PFSK-1 (cell line): Measurements from ENCODE around the gene MYL9.

ENCODE experiments used
- FOXP2 ChIP-seq: optimal IDR thresholded peaks from 2 replicates; pipeline ENCODE3; 2011; ENCODE audit warnings: borderline replicate concordance, control low read depth, inconsistent platforms; ENCODE audit not compliant: insufficient read depth; ENCODE audit errors: extremely low read length, extremely low read depth
- POLR2AphosphoS5 ChIP-seq: IDR thresholded peaks from 2 replicates; pipeline ENCODE4 v1.6.1; 2012; ENCODE audit warnings: low read depth, mild to moderate bottlenecking, control low read depth, low read length, moderate library complexity
- SIN3A ChIP-seq: IDR thresholded peaks from 2 replicates; pipeline ENCODE4 v1.6.1; 2012; ENCODE audit warnings: mild to moderate bottlenecking, low read length, moderate library complexity, borderline replicate concordance; ENCODE audit not compliant: insufficient read depth
- TAF1 ChIP-seq: IDR thresholded peaks from 2 replicates; pipeline ENCODE4 v1.6.1; 2012; ENCODE audit warnings: low read length, control low read depth, borderline replicate concordance; ENCODE audit not compliant: insufficient read depth
- TF ChIP-seq, protein P1 (sequence below), 2 experiments: IDR thresholded peaks; 2 replicates each; pipeline versions ENCODE4 v1.6.1 to v1.8.0; 2011 to 2012; ENCODE audit warnings: low read depth in 2 of 2, low read length in 2 of 2, control low read depth in 1 of 2, inconsistent platforms in 1 of 2, mild to moderate bottlenecking in 1 of 2, moderate library complexity in 1 of 2; ENCODE audit not compliant: insufficient read depth in 1 of 2

Gene MYL9

DNA sequence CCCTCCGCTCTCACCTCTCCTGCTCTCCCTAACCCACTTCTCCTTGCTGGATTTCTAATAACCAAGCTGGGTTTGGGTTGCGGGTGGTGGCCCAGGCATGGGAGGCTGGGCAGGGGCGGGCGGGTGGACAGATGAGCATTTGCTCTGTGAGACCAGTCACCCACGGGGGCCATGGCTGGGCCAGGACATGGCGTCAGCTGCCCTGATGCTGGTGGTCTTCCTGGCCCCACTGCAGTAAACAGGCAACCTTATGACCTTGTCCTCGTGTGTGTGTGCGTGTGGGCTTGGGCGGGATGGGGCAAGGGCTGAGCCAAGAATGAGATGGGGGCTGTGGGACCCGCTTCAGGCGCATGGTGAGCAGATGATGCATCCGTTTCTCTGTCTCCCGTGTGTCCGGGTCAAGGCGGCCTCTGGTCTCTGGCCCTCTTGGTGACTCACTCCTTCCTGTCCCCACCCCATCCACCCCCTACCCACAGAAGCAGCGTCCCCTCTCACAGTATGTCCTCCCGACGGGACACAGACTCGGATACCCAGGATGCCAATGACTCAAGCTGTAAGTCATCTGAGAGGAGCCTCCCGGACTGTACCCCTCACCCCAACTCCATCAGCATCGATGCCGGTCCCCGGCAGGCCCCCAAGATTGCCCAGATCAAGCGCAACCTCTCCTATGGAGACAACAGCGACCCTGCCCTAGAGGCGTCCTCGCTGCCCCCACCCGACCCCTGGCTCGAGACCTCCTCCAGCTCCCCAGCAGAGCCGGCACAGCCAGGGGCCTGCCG, 41.4 kb upstream of the MYL9 start:
- TF ChIP-seq FOXP2 (no peak), SIN3A (no peak), TAF1 (no peak), POLR2AphosphoS5 (no peak)
- TF ChIP-seq, protein P1, sequence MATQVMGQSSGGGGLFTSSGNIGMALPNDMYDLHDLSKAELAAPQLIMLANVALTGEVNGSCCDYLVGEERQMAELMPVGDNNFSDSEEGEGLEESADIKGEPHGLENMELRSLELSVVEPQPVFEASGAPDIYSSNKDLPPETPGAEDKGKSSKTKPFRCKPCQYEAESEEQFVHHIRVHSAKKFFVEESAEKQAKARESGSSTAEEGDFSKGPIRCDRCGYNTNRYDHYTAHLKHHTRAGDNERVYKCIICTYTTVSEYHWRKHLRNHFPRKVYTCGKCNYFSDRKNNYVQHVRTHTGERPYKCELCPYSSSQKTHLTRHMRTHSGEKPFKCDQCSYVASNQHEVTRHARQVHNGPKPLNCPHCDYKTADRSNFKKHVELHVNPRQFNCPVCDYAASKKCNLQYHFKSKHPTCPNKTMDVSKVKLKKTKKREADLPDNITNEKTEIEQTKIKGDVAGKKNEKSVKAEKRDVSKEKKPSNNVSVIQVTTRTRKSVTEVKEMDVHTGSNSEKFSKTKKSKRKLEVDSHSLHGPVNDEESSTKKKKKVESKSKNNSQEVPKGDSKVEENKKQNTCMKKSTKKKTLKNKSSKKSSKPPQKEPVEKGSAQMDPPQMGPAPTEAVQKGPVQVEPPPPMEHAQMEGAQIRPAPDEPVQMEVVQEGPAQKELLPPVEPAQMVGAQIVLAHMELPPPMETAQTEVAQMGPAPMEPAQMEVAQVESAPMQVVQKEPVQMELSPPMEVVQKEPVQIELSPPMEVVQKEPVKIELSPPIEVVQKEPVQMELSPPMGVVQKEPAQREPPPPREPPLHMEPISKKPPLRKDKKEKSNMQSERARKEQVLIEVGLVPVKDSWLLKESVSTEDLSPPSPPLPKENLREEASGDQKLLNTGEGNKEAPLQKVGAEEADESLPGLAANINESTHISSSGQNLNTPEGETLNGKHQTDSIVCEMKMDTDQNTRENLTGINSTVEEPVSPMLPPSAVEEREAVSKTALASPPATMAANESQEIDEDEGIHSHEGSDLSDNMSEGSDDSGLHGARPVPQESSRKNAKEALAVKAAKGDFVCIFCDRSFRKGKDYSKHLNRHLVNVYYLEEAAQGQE (IDR thresholded peaks at IDR 0.05; ENCODE audit: insufficient read depth in 1 of 2, low read depth in 2 of 2, low read length in 2 of 2), result no peak

DNA sequence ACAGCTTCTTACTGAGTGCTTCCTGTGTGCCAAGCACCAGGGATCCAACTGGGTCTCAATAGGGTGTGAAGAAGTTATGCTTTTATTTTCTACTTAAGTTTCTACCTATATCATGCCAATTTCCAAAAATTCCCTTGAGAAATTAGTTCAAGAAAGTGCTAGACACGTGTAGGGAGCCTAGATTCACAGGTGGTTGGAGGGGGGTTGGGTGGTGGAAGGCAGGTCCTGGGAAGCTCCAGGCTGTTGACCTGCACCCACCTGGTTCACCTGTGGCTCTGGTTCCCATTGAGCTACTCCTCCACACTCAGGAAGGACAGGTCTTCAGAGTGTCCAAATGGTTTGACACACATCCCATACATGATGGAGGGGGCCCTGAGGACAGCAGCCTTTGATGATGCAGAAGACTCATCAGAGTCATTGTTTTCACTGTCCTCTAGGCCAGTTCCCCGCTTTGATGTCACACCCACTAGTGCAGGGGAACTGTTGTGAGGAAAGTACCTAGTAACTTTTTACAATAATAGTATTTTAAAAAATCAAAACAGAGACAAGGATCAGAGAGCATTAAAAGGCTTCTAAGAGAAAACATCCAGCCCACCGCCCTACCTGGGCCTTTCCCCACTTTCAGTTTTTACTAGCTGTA, 39.8 kb upstream of the MYL9 start:
- no peak for TF ChIP-seq TAF1
- TF ChIP-seq, protein P1 (IDR thresholded peaks at IDR 0.05; ENCODE audit: insufficient read depth in 1 of 2, low read depth in 2 of 2, low read length in 2 of 2), result no peak
- TF ChIP-seq POLR2AphosphoS5, result no peak
- no peak for TF ChIP-seq FOXP2
- no peak for TF ChIP-seq SIN3A

DNA sequence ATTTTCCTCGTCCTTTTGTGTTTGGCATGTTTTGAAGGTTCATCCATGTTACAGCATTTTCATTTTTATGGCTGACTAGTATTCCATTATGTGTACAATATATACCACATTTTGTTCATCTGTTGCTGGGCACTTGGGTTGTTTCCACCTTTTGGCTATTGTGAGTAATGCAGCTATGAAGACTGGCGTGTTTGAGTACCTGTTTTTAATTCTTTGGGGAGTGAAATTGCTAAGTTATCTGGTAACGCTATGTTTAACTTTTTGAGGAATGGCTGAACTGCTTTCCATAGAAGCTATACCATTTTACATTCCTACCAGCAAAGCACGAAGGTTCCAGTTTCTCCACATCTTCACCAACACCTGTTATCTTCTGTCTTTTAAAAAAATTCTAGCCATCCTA, 37.0 kb upstream of the MYL9 start:
- TF ChIP-seq TAF1 (no peak), POLR2AphosphoS5 (no peak), SIN3A (no peak), FOXP2 (no peak)
- TF ChIP-seq, protein P1 (IDR thresholded peaks at IDR 0.05; ENCODE audit: insufficient read depth in 1 of 2, low read depth in 2 of 2, low read length in 2 of 2), result no peak

DNA sequence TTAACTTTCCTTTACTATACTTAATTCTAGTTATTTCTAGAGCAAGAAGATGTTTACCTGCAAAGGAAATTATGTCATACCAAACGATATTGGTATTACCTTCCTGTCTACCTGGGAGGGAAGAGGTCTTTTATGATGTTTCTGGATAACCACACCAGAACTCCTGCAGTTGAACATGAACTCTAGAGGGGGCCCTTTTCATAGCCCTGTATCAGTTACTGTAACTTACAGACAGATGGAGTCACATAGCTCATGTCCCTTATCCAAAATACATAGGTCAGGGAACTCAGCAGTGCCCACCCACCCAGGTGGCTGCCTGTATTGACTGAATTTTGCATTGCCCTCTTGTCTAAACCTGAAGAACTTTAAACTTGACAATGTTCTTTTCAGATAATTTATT, 35.1 kb upstream of the MYL9 start:
- no peak for TF ChIP-seq FOXP2
- no peak for TF ChIP-seq SIN3A
- no peak for TF ChIP-seq TAF1
- TF ChIP-seq, protein P1 (IDR thresholded peaks at IDR 0.05; ENCODE audit: insufficient read depth in 1 of 2, low read depth in 2 of 2, low read length in 2 of 2), result no peak
- no peak for TF ChIP-seq POLR2AphosphoS5

DNA sequence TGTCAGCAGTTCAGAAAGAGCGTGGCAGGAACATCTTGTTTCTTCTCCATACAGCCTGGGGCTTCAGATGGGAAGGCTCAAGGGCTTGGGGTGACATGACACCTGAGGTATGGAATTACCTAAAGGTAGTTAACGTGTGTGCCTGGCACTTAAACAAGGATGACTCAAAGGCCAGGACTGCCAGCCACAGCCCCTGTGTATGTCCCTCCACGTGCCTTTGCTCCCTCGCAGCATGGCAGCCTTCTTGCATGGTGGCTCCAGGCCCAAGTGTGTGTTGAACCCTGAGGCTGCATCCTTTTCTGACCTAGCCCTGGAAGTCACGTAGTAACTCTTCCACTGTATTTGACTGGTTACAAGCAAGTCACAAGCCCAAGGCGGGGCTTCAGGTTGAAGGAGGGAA, 33.6 kb upstream of the MYL9 start:
- TF ChIP-seq, protein P1 (IDR thresholded peaks at IDR 0.05; ENCODE audit: insufficient read depth in 1 of 2, low read depth in 2 of 2, low read length in 2 of 2), result no peak
- no peak for TF ChIP-seq SIN3A
- TF ChIP-seq TAF1, result no peak
